ENCODE measurements around the gene SPOCK1. TPM values are rescaled to one million over a fixed set of nuclear protein-coding genes. Genes with fewer than 3 reads are reported as not detected.

SPOCK1 gene
- total RNA-seq, 1 experiment from 2014 or later = 0.27 TPM

DNA sequence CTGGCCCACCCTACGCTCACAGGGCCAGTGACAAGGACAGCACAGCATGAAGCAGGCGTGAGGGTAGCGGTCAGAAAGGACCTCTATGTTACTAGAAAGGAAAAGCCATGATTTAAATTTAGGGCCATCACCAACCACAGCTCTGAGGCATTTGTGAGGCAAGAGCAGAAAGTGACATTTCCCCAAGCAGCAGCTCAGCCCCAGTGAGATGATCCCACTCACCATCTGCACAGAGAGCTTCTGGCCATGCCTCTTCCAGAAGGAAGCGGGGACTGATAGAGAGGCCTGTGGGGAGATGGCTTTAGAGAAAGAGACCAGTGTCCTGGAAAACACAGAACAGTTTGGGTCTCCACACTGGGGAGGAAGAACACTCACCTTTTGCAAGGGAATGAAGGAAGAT is 413.9 kb downstream of the SPOCK1 start:
- ChIA-PET RAD21 (ENCODE audit: low non-redundant PET in 1 of 2, low total read pairs in 2 of 2, uncharacterized antibody in 2 of 2, unreplicated experiment in 2 of 2) (no interaction called here), POLR2A (no interaction called here), CTCF (no interaction called here)
- Histone ChIP-seq H3K36me3 (ENCODE audit: control insufficient read depth in 1 of 2, insufficient read depth in 2 of 2, low read length in 2 of 2) (no peaks in the 10 kb centered on the region), H3K9ac (ENCODE audit: low read length) (no peak overlapping the region), H3K9me2 (ENCODE audit: insufficient read depth) (no peaks in the 10 kb centered on the region), H4K20me1 (ENCODE audit: insufficient read depth) (no peaks in the 10 kb centered on the region), H3K4me2 (ENCODE audit: low read length) (no peak overlapping the region), H3K4me3 (replicated peaks in 1 of 2; ENCODE audit: low read depth in 1 of 2, low read length in 2 of 2) (no peak overlapping the region), H3K79me2 (ENCODE audit: insufficient read depth, low read length) (no peaks in the 10 kb centered on the region), H3K27ac (ENCODE audit: low read depth, low read length) (no peak overlapping the region), H3K9me3 (ENCODE audit: control insufficient read depth in 1 of 2, insufficient read depth in 1 of 2, low read depth in 1 of 2, low read length in 2 of 2) (no peaks in the 10 kb centered on the region), H2AFZ (ENCODE audit: low read depth, low read length, poor library complexity, severe bottlenecking) (no peak overlapping the region), H3K4me1 (ENCODE audit: control insufficient read depth in 1 of 2, insufficient read depth in 2 of 2, low read length in 2 of 2) (no peaks in the 10 kb centered on the region), H3K27me3 (ENCODE audit: insufficient read depth, low read length) (peaks cover 88% of the 10 kb centered on the region)
- BruUV-seq (replicated peaks) = no TSS peak
- ATAC-seq = no peak
- TF ChIP-seq POLR2A (IDR thresholded peaks at IDR 0.05; ENCODE audit: borderline replicate concordance, extremely low read depth, insufficient read depth, insufficient read length) (no peak), FOSL1 (IDR thresholded peaks at IDR 0.05; ENCODE audit: low read depth) (no peak), CBX3 (IDR thresholded peaks at IDR 0.05; ENCODE audit: low read depth) (no peak), JUND (IDR thresholded peaks at IDR 0.05) (no peak), RAD21 (IDR thresholded peaks at IDR 0.05; ENCODE audit: low read depth) (no peak), ELF1 (IDR thresholded peaks at IDR 0.05; ENCODE audit: borderline replicate concordance, low read depth) (no peak), ZNF274 (IDR thresholded peaks at IDR 0.05; ENCODE audit: low read depth, low read length) (no peak), EGR1 (IDR thresholded peaks at IDR 0.05; ENCODE audit: low read depth) (no peak), CEBPB (IDR thresholded peaks at IDR 0.05; ENCODE audit: low read depth) (no peak), SP1 (IDR thresholded peaks at IDR 0.05; ENCODE audit: low read depth) (no peak), EZH2phosphoT487 (IDR thresholded peaks at IDR 0.05; ENCODE audit: borderline replicate concordance) (no peak), ZFX (IDR thresholded peaks at IDR 0.05) (no peak), CTCF (IDR thresholded peaks at IDR 0.05 in 2 of 3, conservative IDR thresholded peaks at IDR 0.05 in 1 of 3; ENCODE audit: borderline replicate concordance in 1 of 3, insufficient read depth in 1 of 3, low read depth in 2 of 3, low read length in 2 of 3) (no peak), ZBTB33 (IDR thresholded peaks at IDR 0.05; ENCODE audit: extremely low read depth, insufficient replicate concordance, low read length) (no peak), MAX (IDR thresholded peaks at IDR 0.05) (no peak), EZH2 (IDR thresholded peaks at IDR 0.05) (no peak)
- TF ChIP-seq, protein P1, sequence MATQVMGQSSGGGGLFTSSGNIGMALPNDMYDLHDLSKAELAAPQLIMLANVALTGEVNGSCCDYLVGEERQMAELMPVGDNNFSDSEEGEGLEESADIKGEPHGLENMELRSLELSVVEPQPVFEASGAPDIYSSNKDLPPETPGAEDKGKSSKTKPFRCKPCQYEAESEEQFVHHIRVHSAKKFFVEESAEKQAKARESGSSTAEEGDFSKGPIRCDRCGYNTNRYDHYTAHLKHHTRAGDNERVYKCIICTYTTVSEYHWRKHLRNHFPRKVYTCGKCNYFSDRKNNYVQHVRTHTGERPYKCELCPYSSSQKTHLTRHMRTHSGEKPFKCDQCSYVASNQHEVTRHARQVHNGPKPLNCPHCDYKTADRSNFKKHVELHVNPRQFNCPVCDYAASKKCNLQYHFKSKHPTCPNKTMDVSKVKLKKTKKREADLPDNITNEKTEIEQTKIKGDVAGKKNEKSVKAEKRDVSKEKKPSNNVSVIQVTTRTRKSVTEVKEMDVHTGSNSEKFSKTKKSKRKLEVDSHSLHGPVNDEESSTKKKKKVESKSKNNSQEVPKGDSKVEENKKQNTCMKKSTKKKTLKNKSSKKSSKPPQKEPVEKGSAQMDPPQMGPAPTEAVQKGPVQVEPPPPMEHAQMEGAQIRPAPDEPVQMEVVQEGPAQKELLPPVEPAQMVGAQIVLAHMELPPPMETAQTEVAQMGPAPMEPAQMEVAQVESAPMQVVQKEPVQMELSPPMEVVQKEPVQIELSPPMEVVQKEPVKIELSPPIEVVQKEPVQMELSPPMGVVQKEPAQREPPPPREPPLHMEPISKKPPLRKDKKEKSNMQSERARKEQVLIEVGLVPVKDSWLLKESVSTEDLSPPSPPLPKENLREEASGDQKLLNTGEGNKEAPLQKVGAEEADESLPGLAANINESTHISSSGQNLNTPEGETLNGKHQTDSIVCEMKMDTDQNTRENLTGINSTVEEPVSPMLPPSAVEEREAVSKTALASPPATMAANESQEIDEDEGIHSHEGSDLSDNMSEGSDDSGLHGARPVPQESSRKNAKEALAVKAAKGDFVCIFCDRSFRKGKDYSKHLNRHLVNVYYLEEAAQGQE (IDR thresholded peaks at IDR 0.05; ENCODE audit: low read depth) = no peak
- TF ChIP-seq, protein P2, sequence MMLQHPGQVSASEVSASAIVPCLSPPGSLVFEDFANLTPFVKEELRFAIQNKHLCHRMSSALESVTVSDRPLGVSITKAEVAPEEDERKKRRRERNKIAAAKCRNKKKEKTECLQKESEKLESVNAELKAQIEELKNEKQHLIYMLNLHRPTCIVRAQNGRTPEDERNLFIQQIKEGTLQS (IDR thresholded peaks at IDR 0.05) = no peak
- DNase-seq (ENCODE audit: low read depth, low spot score) = no peak
- intact Hi-C loops (cut with micrococcal nuclease) = no loop called here

Data from HCT116 (cell line).